GM12891 (cell line): ENCODE data around the gene TAS2R13.

Experiments used
- POLR2A ChIP-seq: IDR thresholded peaks from 2 replicates; pipeline ENCODE4 v1.6.1; 2011; ENCODE audit warnings: low read depth, low read length, control low read depth
- POU2F2 ChIP-seq: IDR thresholded peaks from 2 replicates; pipeline ENCODE4 v1.6.1; 2011; ENCODE audit warnings: low read depth, mild to moderate bottlenecking, control low read depth, low read length, moderate library complexity
- SPI1 ChIP-seq: IDR thresholded peaks from 2 replicates; pipeline ENCODE4 v1.6.1; 2011; ENCODE audit warnings: low read depth, low read length, control low read depth
- TAF1 ChIP-seq: IDR thresholded peaks from 2 replicates; pipeline ENCODE4 v1.6.1; 2011; ENCODE audit warnings: low read depth, low read length, control low read depth

DNA sequence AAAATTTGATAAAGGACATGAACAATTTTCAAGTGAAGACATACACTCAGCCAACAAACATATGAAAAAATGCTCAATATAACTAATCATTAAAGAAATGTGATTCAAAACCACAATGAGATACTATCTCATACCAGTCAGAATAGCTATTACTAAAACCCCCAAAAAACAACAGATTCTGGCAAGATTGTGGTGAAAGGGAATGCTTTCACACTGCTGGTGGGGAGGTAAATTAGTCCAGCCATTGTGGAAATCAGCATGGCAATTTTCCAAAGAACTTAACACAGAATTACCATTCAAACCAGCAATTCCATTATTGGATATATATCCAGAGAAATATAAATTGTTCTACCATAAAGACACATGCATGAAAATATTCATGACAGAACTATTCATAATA lies 48.4 kb upstream of the TAS2R13 start:
- TF ChIP-seq POLR2A (no peak), POU2F2 (no peak), TAF1 (no peak), SPI1 (no peak)
